ENCODE measurements around the gene ZNF45. TPM values are rescaled to one million over a fixed set of nuclear protein-coding genes. Genes with fewer than 3 reads are reported as not detected.

Gene ZNF45
- total and polyA plus RNA-seq, 2 donors from 2014 or later: 4.8 to 16.1 TPM

GRCh38 chr19:43960411-43960810 lies 25.3 kb upstream of the ZNF45 start:
- intact Hi-C loops (cut with DNase I): no loop called here
- Histone ChIP-seq H3K36me3 (ENCODE audit: control insufficient read depth in 2 of 3, insufficient read depth in 3 of 3, low read length in 3 of 3) (peaks cover 11 to 20% (median 16%) of the 10 kb centered on the region in 3 donors), H3K4me3 (ENCODE audit: low read length in 3 of 3) (no peak overlapping the region), H3K9ac (ENCODE audit: low read length in 3 of 3) (no peak overlapping the region), H3K27me3 (ENCODE audit: control insufficient read depth, insufficient read depth, low read length) (no peaks in the 10 kb centered on the region), H3K9me3 (ENCODE audit: control insufficient read depth in 2 of 3, insufficient read depth in 1 of 3, low read length in 3 of 3) (peaks cover 10 to 70% (median 29%) of the 10 kb centered on the region in 3 donors), H3K4me1 (ENCODE audit: control insufficient read depth in 2 of 3, insufficient read depth in 2 of 3, low read depth in 1 of 3, low read length in 3 of 3) (no peaks in the 10 kb centered on the region), H3K27ac (ENCODE audit: low read depth in 2 of 2, low read length in 2 of 2) (no peak overlapping the region)
- TF ChIP-seq, protein P1, sequence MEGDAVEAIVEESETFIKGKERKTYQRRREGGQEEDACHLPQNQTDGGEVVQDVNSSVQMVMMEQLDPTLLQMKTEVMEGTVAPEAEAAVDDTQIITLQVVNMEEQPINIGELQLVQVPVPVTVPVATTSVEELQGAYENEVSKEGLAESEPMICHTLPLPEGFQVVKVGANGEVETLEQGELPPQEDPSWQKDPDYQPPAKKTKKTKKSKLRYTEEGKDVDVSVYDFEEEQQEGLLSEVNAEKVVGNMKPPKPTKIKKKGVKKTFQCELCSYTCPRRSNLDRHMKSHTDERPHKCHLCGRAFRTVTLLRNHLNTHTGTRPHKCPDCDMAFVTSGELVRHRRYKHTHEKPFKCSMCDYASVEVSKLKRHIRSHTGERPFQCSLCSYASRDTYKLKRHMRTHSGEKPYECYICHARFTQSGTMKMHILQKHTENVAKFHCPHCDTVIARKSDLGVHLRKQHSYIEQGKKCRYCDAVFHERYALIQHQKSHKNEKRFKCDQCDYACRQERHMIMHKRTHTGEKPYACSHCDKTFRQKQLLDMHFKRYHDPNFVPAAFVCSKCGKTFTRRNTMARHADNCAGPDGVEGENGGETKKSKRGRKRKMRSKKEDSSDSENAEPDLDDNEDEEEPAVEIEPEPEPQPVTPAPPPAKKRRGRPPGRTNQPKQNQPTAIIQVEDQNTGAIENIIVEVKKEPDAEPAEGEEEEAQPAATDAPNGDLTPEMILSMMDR (IDR thresholded peaks at IDR 0.05; ENCODE audit: borderline replicate concordance, extremely low read depth, insufficient read depth): no peak
- FAIRE-seq: no peak
- DNase-seq: no peak

- Histone ChIP-seq H3K9me3 (ENCODE audit: control insufficient read depth in 2 of 3, insufficient read depth in 1 of 3, low read length in 3 of 3) (peaks cover 2 to 61% (median 11%) of the 10 kb centered on the region in 3 donors), H3K27me3 (ENCODE audit: control insufficient read depth, insufficient read depth, low read length) (no peaks in the 10 kb centered on the region), H3K36me3 (ENCODE audit: control insufficient read depth in 2 of 3, insufficient read depth in 3 of 3, low read length in 3 of 3) (peaks cover 0 to 2% (median 0%) of the 10 kb centered on the region in 3 donors), H3K27ac (ENCODE audit: low read depth in 2 of 2, low read length in 2 of 2) (no peak overlapping the region), H3K9ac (ENCODE audit: low read length in 3 of 3) (no peak overlapping the region), H3K4me1 (ENCODE audit: control insufficient read depth in 2 of 3, insufficient read depth in 2 of 3, low read depth in 1 of 3, low read length in 3 of 3) (no peaks in the 10 kb centered on the region), H3K4me3 (ENCODE audit: low read length in 3 of 3) (no peak overlapping the region)
- intact Hi-C loops (cut with DNase I): no loop called here
- no peak for FAIRE-seq
- DNase-seq: no peak
- TF ChIP-seq, protein P1 (IDR thresholded peaks at IDR 0.05; ENCODE audit: borderline replicate concordance, extremely low read depth, insufficient read depth): no peak
These were observed 22.8 kb upstream of the ZNF45 start for GRCh38 chr19:43957891-43958290.

DNA sequence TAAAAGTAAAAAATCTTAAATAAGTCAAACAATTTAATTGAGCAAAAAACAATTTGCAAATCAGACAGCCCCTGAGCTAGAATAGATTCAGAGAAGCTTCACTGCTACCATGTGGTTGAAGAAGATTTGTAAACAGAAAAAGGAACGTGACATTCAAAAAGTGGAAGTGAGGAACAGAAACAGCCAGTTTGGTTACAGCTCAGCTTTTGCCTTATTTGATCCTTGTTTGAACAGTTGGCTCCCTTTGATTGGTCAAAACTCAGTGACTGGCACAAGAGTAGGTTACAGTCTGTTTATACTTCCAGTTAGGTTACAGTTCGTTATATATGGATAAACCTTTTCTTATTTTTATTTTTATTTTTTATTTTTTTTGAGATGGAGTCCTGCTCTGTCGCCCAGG lies 21.7 kb upstream of the ZNF45 start:
- Histone ChIP-seq H3K9ac (ENCODE audit: low read length in 3 of 3) (no peak overlapping the region), H3K27me3 (ENCODE audit: control insufficient read depth, insufficient read depth, low read length) (no peaks in the 10 kb centered on the region), H3K27ac (ENCODE audit: low read depth in 2 of 2, low read length in 2 of 2) (no peak overlapping the region), H3K4me1 (ENCODE audit: control insufficient read depth in 2 of 3, insufficient read depth in 2 of 3, low read depth in 1 of 3, low read length in 3 of 3) (no peaks in the 10 kb centered on the region), H3K4me3 (ENCODE audit: low read length in 3 of 3) (no peak overlapping the region), H3K9me3 (ENCODE audit: control insufficient read depth in 2 of 3, insufficient read depth in 1 of 3, low read length in 3 of 3) (peaks cover 0 to 57% (median 6%) of the 10 kb centered on the region in 3 donors), H3K36me3 (ENCODE audit: control insufficient read depth in 2 of 3, insufficient read depth in 3 of 3, low read length in 3 of 3) (peaks cover 0 to 2% (median 0%) of the 10 kb centered on the region in 3 donors)
- FAIRE-seq (no peak), DNase-seq (no peak)
- TF ChIP-seq, protein P1 (IDR thresholded peaks at IDR 0.05; ENCODE audit: borderline replicate concordance, extremely low read depth, insufficient read depth): no peak
- intact Hi-C loops (cut with DNase I): no loop called here

All from kidney (tissue), 14 donors.